Activated CD8-positive, alpha-beta memory T cell treated with anti-CD3 and anti-CD28 coated beads for 48 hours (primary cell): ENCODE measurements around the gene ADRA2B.
"Not testable (repeated sequence)": the region's sequence is repeated elsewhere in the genome, so short reads cannot be mapped to it uniquely, and the experiment has no call there.

Experiments used
- DNase-seq, 3 experiments: peaks; one replicate each; pipeline ENCODE4 v3.0.0-alpha.2; 2020; ENCODE audit warnings: low read depth in 2 of 3, low spot score in 2 of 3

ADRA2B gene

GRCh38 chr2:96091141-96091710, 25.1 kb downstream of the ADRA2B start:
- no peak for DNase-seq

GRCh38 chr2:96090196-96090926, 26.0 kb downstream of the ADRA2B start:
- no peak for DNase-seq

DNA sequence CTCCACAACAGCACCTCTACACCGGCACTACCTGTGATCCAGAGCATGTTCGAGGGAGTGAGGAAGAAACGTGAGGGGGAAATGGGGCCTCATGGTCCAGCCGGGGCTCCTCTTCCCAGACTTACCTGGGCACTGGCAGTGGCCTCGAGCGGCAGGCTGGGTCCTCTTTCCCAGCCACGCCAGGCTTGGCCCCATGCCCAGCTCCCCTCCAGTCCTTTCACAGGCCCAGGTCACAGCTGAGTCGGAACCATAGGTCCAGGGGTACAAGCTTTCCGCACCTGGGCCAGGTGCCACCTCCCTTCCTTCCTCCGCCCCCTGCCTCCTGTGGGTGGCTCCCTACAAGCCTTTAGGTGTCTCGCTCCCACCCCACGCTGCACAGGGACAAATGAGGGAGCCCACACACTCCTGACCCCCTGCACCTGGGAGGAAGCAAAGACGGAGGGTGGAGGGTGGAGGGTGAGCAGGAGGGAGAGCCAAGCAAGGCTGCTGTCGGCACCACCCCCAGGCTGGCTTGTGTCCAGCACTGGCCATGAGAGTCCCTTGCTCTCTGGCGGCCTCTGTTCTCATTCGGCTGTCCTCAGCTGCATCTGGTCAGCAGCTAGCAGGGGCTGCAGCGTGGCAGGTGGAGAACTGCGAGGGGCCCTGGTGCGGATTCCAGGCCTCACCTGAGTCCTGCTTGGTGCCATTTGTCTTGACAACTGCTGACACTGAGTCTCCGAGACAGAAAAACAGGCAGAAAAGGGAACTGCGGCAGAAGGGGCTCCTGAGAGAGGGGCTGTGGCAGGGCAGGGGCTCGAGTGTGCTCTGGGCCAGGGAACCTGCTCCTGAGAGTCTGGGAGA, 26.8 kb downstream of the ADRA2B start:
- DNase-seq, result no peak

GRCh38 chr2:96088340-96089335, 27.7 kb downstream of the ADRA2B start:
- DNase-seq, result no peak

DNA sequence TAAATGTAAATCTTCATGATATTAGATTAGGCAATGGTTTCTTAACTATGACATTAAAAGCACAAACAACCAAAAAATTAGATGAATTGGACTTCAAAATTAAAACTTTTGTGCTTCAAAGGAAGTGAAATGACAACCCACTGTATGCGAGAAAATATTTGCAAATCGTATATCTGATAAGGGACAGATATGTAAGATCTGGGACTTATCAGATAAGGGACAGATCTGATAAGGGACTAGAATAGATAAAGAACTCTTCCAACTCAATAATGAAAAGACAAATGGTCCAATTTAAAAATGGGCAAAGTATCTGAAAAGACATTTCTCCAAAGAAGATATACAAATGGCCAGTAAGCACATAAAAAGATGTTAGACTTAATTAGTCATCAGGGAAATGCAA, 29.2 kb downstream of the ADRA2B start:
- DNase-seq, result no peak

DNA sequence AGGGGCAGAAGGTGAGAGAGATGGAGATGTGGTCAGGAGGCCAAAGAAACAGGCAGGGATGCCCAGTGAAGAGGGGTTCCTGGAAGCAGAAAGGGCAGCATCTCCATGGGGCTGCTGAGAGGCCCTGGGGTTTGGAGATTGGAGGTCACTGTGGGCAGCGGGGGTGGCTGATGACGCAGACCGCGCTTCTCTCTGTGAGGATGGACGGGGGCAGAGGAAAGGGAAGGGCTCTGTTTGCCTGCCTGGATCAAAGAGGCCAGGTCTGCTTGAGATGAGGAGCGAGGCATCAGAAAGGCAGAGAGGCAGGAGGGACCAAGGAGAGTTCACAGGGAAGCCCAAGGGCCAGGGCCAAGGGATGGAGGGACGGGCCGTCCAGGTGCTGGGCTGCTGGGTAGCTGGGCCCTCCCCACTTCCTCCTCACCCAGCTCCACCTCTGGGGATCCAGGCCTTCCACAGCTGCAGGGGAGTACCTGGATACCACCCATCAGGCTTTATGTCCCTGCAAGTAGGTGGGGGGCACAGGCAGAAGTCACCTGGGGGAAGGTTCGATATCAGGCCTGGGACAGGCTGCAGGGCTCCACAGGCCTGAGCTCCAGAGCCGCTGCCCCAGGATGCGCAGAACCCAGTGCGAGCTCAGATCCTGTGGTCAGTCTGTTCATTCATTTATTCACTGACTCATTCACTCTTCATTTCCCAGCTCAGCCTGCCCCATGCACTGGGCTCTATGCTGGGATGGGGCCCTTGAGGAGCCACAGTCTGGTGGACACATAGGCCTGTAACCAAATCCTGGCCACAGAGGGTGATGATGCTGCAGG, 30.6 kb downstream of the ADRA2B start:
- no peak for DNase-seq

DNA sequence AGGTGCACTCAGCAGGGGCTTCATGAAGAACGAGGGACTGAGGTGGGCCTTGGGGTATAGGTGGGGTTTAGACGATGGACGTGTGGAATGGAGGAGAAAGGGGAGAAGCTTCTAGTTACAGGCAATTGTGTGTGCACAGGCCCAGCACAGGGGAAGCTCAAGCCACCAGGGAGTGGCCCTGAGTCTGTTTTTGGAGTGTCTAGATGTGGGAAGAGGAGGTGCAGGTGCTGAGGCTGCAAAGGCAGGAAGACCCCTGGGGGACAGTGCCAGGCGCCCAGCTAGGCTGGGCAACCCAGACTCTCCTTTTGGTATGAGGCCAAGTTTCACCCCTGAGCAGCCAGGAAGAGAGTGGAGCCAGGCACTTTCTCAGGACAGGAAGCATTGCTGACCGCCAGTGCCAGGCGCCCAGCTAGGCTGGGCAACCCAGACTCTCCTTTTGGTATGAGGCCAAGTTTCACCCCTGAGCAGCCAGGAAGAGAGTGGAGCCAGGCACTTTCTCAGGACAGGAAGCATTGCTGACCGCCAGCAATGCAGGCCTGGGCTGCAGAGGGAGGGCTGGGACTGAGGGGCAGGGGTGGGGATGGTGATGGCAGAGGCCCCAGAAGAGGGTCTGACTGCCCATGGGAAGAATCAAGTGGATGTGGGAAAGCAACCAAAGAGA, 31.4 kb downstream of the ADRA2B start:
- DNase-seq, result not testable (repeated sequence)

- no peak for DNase-seq
Observed at GRCh38 chr2:96083989-96084857, 32.1 kb downstream of the ADRA2B start.

DNA sequence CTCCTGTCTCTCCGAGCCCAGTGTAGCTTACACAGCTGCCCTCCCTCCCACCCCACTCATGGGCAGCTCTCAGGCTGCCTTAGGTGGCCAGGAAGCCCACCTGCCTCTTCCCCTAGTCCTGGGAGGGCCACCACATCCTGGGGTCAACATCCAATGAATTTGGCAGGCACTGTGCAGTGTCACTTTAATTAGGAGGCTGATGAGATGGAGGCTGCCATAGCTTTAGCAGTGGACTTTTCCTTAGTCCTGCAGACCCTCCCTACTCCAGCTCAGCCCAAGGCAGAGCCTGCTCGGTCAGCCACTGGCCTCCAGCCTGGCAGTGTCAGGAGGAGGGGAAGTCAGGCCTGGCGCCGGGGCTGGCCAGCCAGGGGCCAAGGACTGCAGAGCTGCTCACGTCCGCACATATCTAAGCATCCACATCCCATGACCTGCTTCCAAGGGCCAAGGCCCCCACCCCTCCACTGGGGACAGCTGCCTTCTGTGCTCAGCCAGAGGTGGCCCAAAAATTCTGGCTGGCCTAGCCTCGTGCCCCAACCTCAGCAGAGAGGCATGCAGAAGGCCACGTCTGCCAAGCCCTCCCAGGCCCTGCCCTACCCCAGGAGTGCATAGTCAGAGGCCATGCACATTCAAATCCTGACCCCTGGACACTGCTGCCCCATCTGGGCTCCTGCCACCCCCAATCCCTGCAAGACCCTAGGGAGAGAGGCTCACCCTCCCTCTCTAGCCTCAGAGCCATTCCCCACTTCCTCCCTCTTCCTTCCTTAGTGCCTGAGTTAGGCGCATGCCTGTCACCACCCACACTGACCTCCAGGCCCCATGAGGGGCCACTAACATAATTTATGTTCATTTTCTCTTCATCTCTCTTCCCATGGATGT, 33.1 kb downstream of the ADRA2B start:
- no peak for DNase-seq

GRCh38 chr2:96082211-96083063, 33.9 kb downstream of the ADRA2B start:
- no peak for DNase-seq

- DNase-seq, result no peak
Observed at GRCh38 chr2:96081042-96081441, 35.3 kb downstream of the ADRA2B start.

DNA sequence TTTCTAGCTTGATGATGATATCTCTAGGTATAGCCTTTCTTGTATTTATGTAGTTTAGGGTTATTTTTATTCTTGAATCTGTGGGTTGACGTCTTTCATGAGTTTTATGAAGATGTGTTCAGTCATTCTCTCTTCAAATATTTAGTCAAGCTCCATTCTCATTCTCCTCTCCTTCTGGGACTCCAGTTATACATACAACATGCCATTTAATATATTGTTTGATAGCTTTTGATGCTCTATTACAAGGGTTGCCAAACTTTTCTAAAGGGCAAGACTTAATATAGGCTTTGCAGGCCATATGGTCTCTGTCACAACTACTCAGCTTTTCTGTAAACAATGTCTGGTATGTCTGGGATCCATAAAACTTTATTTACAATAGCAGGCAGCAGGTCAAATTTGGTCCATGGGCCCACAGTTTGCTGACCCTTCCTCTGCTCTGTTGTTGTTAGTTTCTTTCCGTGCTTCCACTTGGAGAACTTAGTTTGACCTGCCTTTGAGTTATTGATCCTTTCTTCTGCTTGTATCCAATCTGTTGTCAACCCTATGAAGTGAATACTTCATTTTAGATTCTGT, 41.1 kb downstream of the ADRA2B start:
- DNase-seq, result no peak

DNA sequence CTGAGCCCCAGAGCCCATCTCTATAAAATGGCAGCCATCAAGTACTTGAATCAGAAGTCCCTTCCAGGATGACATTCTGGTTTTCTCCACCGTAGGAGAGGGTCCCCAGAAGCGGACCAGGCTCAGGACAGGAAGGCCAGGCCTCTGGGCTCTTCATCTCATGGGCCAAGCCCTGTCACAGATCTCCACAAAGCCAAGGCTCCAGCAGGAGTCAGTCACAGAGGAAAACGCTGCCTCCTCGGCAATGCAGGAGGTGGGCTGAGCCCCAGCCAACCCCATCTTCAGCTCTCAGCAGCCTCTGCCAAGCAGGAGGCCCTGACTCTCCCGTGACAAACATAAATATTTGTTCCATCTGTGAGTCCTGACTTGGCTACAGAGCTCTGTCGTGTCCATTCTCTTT, 42.2 kb downstream of the ADRA2B start:
- no peak for DNase-seq

DNA sequence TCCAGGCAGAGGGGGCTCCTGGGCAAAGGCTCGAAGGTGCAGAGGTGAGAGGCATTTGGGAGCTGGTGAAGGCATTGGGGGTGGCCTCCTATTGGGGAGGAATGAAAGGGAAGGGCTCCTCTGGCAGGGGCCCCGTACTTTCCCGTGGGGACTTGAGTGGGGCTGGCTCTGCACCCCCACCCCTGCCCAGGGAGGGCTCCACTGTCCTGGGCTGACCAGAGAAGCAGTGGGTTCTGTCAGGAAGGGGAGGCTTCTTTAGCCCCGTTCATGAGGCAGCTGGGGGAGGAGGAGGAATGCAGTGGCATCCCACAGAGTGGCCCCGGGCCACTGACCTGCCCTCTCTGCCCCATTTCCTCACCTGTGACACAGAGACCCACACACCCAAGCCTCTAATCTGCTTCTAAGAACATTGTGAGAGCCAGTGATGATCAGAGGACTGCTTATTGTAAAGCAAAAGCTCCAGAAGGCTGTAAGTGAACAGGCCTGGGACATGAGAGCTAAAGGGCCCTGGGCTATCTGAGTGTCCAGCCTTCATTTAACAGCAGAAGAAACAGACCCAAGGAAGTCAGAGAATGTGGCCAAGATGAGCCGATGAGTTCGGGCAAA, 43.1 kb downstream of the ADRA2B start:
- no peak for DNase-seq

DNA sequence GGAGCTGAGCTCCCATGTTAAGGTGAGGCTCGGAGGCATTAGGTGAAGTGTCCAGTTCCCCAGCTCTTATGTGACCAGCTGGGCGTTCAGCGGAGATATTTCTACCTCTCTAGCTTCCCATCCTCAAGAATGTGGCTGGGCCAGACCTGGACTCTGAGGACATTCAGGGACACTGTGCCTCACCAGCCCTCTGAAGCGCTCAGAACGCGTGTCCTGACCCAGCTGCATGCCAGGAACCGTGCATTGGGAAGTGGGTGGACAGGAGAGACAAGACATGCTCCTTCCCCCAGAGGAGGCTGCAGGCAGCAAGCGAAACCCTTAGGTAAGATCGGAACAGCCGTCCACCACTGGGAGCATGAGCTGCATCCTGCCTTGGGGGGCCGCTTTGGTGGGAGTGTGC, 43.6 kb downstream of the ADRA2B start:
- no peak for DNase-seq

DNA sequence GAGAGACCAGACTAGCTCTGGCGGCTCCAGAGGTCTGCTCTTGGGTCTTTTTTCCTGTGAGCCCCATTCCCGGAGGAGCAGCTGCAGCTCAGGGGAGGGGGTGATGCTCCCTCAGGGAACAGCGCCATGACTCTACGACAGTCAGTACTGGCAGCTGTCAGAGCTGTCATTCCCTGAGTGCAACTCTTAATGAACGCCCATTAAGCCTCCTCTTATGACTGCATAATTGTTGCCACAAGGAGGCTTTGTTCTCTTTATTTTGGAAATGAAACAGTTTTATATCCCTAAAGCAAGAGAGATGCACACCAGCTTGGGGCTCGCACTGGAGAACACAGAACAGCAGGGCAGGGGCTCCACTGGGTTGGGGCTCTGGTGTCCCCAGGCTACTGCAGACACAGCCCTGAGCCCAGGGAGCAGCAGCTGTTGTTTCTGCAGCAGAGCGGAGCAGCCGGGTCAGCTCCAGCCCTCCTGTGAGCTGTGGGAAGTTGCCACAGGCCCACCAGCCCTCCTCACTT, 44.3 kb downstream of the ADRA2B start:
- not testable (repeated sequence) for DNase-seq
